Kidney (tissue), 14 donors: ENCODE measurements around the gene VTI1A. TPM values are rescaled to one million over a fixed set of nuclear protein-coding genes. Genes with fewer than 3 reads are reported as not detected.
A peak's percentile ranks its signal among the peaks of the same experiment; 100 is the strongest.

ENCODE experiments used
- DNase-seq, 5 donors: peaks; one replicate each; pipeline ENCODE4 v3.0.0-alpha.2; 2013 to 2020
- FAIRE-seq: peaks from 2 replicates; lab custom pipeline; 2012; peaks lifted over from hg19 to GRCh38; lab: Jason Lieb, UNC
- H3K27ac ChIP-seq, 2 donors: one replicate each; pipeline ENCODE4 v1.7.0; 2013; ENCODE audit warnings: low read depth in 2 of 2, low read length in 2 of 2, inconsistent platforms in 1 of 2
- H3K27me3 ChIP-seq: one replicate; pipeline ENCODE4 v1.7.1; 2013; ENCODE audit warnings: low read length, inconsistent platforms; ENCODE audit not compliant: control insufficient read depth, insufficient read depth
- H3K36me3 ChIP-seq, 3 donors: one replicate each; pipeline versions ENCODE4 v1.7.0 to v1.7.1; 2013; ENCODE audit warnings: low read length in 3 of 3, control low read depth in 1 of 3, inconsistent platforms in 1 of 3; ENCODE audit not compliant: insufficient read depth in 3 of 3, control insufficient read depth in 2 of 3
- H3K4me1 ChIP-seq, 3 donors: one replicate each; pipeline versions ENCODE4 v1.7.0 to v1.7.1; 2013; ENCODE audit warnings: low read length in 3 of 3, inconsistent platforms in 1 of 3, low read depth in 1 of 3; ENCODE audit not compliant: control insufficient read depth in 2 of 3, insufficient read depth in 2 of 3
- H3K4me3 ChIP-seq, 3 donors: one replicate each; pipeline versions ENCODE4 v1.7.0 to v1.8.1; 2013; ENCODE audit warnings: low read length in 3 of 3, control low read depth in 1 of 3, inconsistent platforms in 1 of 3
- H3K9ac ChIP-seq, 3 donors: one replicate each; pipeline versions ENCODE4 v1.7.0 to v1.7.1; 2013; ENCODE audit warnings: low read length in 3 of 3, control low read depth in 1 of 3, inconsistent platforms in 1 of 3
- H3K9me3 ChIP-seq, 3 donors: one replicate each; pipeline versions ENCODE4 v1.7.0 to v1.7.1; 2013; ENCODE audit warnings: low read length in 3 of 3, control low read depth in 1 of 3, inconsistent platforms in 1 of 3; ENCODE audit not compliant: control insufficient read depth in 2 of 3, insufficient read depth in 1 of 3
- CTCF ChIP-seq: IDR thresholded peaks from 3 replicates; pipeline ENCODE4 v1.5.1; 2012; ENCODE audit warnings: mild to moderate bottlenecking, moderate library complexity, borderline replicate concordance; ENCODE audit not compliant: insufficient read depth; ENCODE audit errors: extremely low read depth
- intact Hi-C: fragments of 100-400 bp; cut with DNase I; formaldehyde crosslinking; loops from one replicate; pipeline ENCODE4 v1.11.1; 2022
- polyA plus RNA-seq: library from polyadenylated mRNA; stranded (reverse); fragments of 350-450 nt; fragmentation: Illumina TruSeq; extraction: RNeasy Lipid Tissue Mini Kit (QIAGEN cat#74804); gene quantifications from one replicate; pipeline ENCODE4 v1.2.3, GENCODE V29; 2014; ENCODE audit warnings: low read depth, low replicate concordance; ENCODE audit not compliant: insufficient read depth
- total RNA-seq: library from RNA; stranded (reverse); fragmentation: NEBNext Ultra II Directional; extraction: Animal tissue kit (Norgen Biotek cat#: 25700); gene quantifications from one replicate; pipeline ENCODE4 v1.2.1, GENCODE V29; 2021
- donor health status: control.
- donor health status: control.
- donor health status: control.
- donor health status: control.
- donor health status: control.
- donor health status: DM: yes; HTN: yes; CAD: no.
- donor health status: Normal renal cell carcinoma (clear cell type).

VTI1A gene
- total and polyA plus RNA-seq, 2 donors from 2014 or later = 9.2 to 41.8 TPM

GRCh38 chr10:112434988-112435619, 11.9 kb upstream of the VTI1A start:
- H3K27ac ChIP-seq = no peak overlapping the region
- H3K4me1 ChIP-seq = no peaks in the 10 kb centered on the region
- TF ChIP-seq CTCF = peak; percentile 41
- H3K4me3 ChIP-seq = no peak overlapping the region
- intact Hi-C loops = no loop called here
- H3K27me3 ChIP-seq = no peaks in the 10 kb centered on the region
- H3K36me3 ChIP-seq = peaks cover 6 to 24% (median 19%) of the 10 kb centered on the region in 3 donors
- FAIRE-seq (peak; percentile 87), DNase-seq (peak in 2 of 5 donors; percentile 35 to 69)
- H3K9me3 ChIP-seq = no peaks in the 10 kb centered on the region
- no peak overlapping the region for H3K9ac ChIP-seq

GRCh38 chr10:112438356-112438755, 8.7 kb upstream of the VTI1A start:
- H3K27me3 ChIP-seq = no peaks in the 10 kb centered on the region
- no peak overlapping the region for H3K9ac ChIP-seq
- peaks cover 6 to 15% (median 11%) of the 10 kb centered on the region in 3 donors for H3K36me3 ChIP-seq
- no peak overlapping the region for H3K4me3 ChIP-seq
- no peaks in the 10 kb centered on the region for H3K4me1 ChIP-seq
- no peak for TF ChIP-seq CTCF
- H3K9me3 ChIP-seq = no peaks in the 10 kb centered on the region
- DNase-seq = no peak
- intact Hi-C loops = no loop called here
- H3K27ac ChIP-seq = no peak overlapping the region
- peak; percentile 41 for FAIRE-seq

- Histone ChIP-seq H3K9ac (no peak overlapping the region), H3K4me1 (peaks cover 0 to 10% (median 3%) of the 10 kb centered on the region in 3 donors), H3K36me3 (peaks cover 3 to 11% (median 10%) of the 10 kb centered on the region in 3 donors), H3K27me3 (no peaks in the 10 kb centered on the region), H3K9me3 (no peaks in the 10 kb centered on the region), H3K4me3 (no peak overlapping the region), H3K27ac (no peak overlapping the region)
- TF ChIP-seq CTCF = no peak
- FAIRE-seq = no peak
- no peak for DNase-seq
- intact Hi-C loops = no loop called here
These were observed 5.5 kb upstream of the VTI1A start for GRCh38 chr10:112441520-112441919.

GRCh38 chr10:112442063-112442462, 5.0 kb upstream of the VTI1A start:
- H3K27ac ChIP-seq = no peak overlapping the region
- intact Hi-C loops = no loop called here
- FAIRE-seq = no peak
- H3K4me1 ChIP-seq = peaks cover 0 to 10% (median 3%) of the 10 kb centered on the region in 3 donors
- no peaks in the 10 kb centered on the region for H3K27me3 ChIP-seq
- no peaks in the 10 kb centered on the region for H3K9me3 ChIP-seq
- no peak overlapping the region for H3K4me3 ChIP-seq
- no peak for DNase-seq
- H3K9ac ChIP-seq = no peak overlapping the region
- peaks cover 3 to 11% (median 10%) of the 10 kb centered on the region in 3 donors for H3K36me3 ChIP-seq
- no peak for TF ChIP-seq CTCF
